CD14-positive monocyte (primary cell): Measurements from ENCODE around the gene HEBP1. TPM values are rescaled to one million over a fixed set of nuclear protein-coding genes. Genes with fewer than 3 reads are reported as not detected.
A peak's percentile ranks its signal among the peaks of the same experiment; 100 is the strongest.

Experiments
- DNase-seq, 3 donors: peaks; one replicate each; pipeline ENCODE4 v3.0.0-alpha.2; 2011 to 2022
- H2AFZ ChIP-seq: 2 replicates; pipeline ENCODE4 v1.6.0; 2012; ENCODE audit warnings: mild to moderate bottlenecking, low read depth, low read length, inconsistent platforms; ENCODE audit not compliant: insufficient read depth, poor library complexity, severe bottlenecking
- H3K27ac ChIP-seq, 2 donors: 1 replicate in 1 of 2; 2 replicates in 1 of 2; pipeline ENCODE4 v1.5.1; 2012 to 2013; ENCODE audit warnings: low read length in 2 of 2, control low read depth in 1 of 2, inconsistent platforms in 1 of 2, low read depth in 1 of 2, mild to moderate bottlenecking in 1 of 2
- H3K27me3 ChIP-seq, 2 donors: one replicate each; pipeline versions ENCODE4 v1.6.0 to v1.6.1; 2011 to 2013; ENCODE audit warnings: low read length in 2 of 2; ENCODE audit not compliant: control insufficient read depth in 2 of 2, insufficient read depth in 2 of 2
- H3K36me3 ChIP-seq, 2 donors: replicated peaks in 1 of 2; 1 replicate in 1 of 2; 2 replicates in 1 of 2; pipeline versions ENCODE4 v1.5.1 to v1.6.1; 2012 to 2013; ENCODE audit warnings: low read length in 2 of 2, control low read depth in 1 of 2, inconsistent platforms in 1 of 2, mild to moderate bottlenecking in 1 of 2; ENCODE audit not compliant: insufficient read depth in 2 of 2, control insufficient read depth in 1 of 2
- H3K4me1 ChIP-seq, 2 donors: 1 replicate in 1 of 2; 2 replicates in 1 of 2; pipeline versions ENCODE4 v1.5.1 to v1.6.1; 2012 to 2013; ENCODE audit warnings: low read length in 2 of 2, control low read depth in 1 of 2, inconsistent platforms in 1 of 2, mild to moderate bottlenecking in 1 of 2, moderate library complexity in 1 of 2; ENCODE audit not compliant: insufficient read depth in 2 of 2, control insufficient read depth in 1 of 2
- H3K4me2 ChIP-seq: replicated peaks from 2 replicates; pipeline ENCODE3; 2012; ENCODE audit warnings: low read length, moderate library complexity, mild to moderate bottlenecking; ENCODE audit not compliant: poor library complexity, severe bottlenecking; ENCODE audit errors: extremely low read depth
- H3K4me3 ChIP-seq, 3 experiments: fragments of 200-600 bp in 1 of 3; sonication (generic) in 1 of 3; replicated peaks in 1 of 3; 1 replicate in 2 of 3; 2 replicates in 1 of 3; pipeline ENCODE4 v1.5.1; 2011 to 2013; ENCODE audit warnings: low read length in 3 of 3, mild to moderate bottlenecking in 3 of 3, control low read depth in 2 of 3, low read depth in 2 of 3, inconsistent platforms in 1 of 3, moderate library complexity in 1 of 3
- H3K79me2 ChIP-seq: 2 replicates; pipeline ENCODE4 v1.6.0; 2012; ENCODE audit warnings: mild to moderate bottlenecking, control low read depth, inconsistent platforms, low read length, moderate library complexity; ENCODE audit not compliant: insufficient read depth
- H3K9ac ChIP-seq: 2 replicates; pipeline ENCODE4 v1.6.0; 2017; ENCODE audit warnings: low read length, mild to moderate bottlenecking; ENCODE audit not compliant: insufficient read depth, poor library complexity, severe bottlenecking
- H3K9me3 ChIP-seq, 2 donors: replicated peaks in 1 of 2; 1 replicate in 1 of 2; 2 replicates in 1 of 2; pipeline versions ENCODE4 v1.5.1 to v1.6.1; 2012 to 2013; ENCODE audit warnings: low read length in 2 of 2, control low read depth in 1 of 2; ENCODE audit not compliant: control insufficient read depth in 1 of 2, insufficient read depth in 1 of 2
- H4K20me1 ChIP-seq: 2 replicates; pipeline ENCODE4 v1.6.0; 2012; ENCODE audit warnings: mild to moderate bottlenecking, low read length, control low read depth, moderate library complexity; ENCODE audit not compliant: insufficient read depth
- H3K27ac Mint-ChIP-seq, 7 donors: one replicate each; pipeline ENCODE4 v1.8.0; 2020; ENCODE audit warnings: mild to moderate bottlenecking in 7 of 7, mixed read lengths in 7 of 7, moderate library complexity in 6 of 7, inconsistent platforms in 2 of 7
- H3K27me3 Mint-ChIP-seq, 3 donors: one replicate each; pipeline ENCODE4 v1.8.0; 2021 to 2022; ENCODE audit warnings: low read depth in 3 of 3, mild to moderate bottlenecking in 3 of 3, mixed read lengths in 3 of 3, moderate library complexity in 3 of 3, inconsistent platforms in 1 of 3
- H3K36me3 Mint-ChIP-seq, 2 donors: one replicate each; pipeline ENCODE4 v1.8.0; 2020; ENCODE audit warnings: mixed read lengths in 2 of 2, inconsistent platforms in 1 of 2, mild to moderate bottlenecking in 1 of 2
- H3K4me1 Mint-ChIP-seq: one replicate; pipeline ENCODE4 v1.8.0; 2020; ENCODE audit warnings: mild to moderate bottlenecking, mixed read lengths
- H3K4me3 Mint-ChIP-seq, 2 donors: one replicate each; pipeline ENCODE4 v1.8.0; 2020; ENCODE audit warnings: mild to moderate bottlenecking in 2 of 2, mixed read lengths in 2 of 2, moderate library complexity in 1 of 2
- H3K9me3 Mint-ChIP-seq, 7 donors: one replicate each; pipeline ENCODE4 v1.8.0; 2020 to 2022; ENCODE audit warnings: mixed read lengths in 7 of 7, mild to moderate bottlenecking in 6 of 7, moderate library complexity in 6 of 7, inconsistent platforms in 2 of 7
- WGBS: methylation state at CpG from one replicate; pipeline ENCODE4 v1.1.5; 2013; ENCODE audit warnings: missing lambda C conversion rate; ENCODE audit not compliant: insufficient coverage; 5-methylcytosine and 5-hydroxymethylcytosine counted together
- intact Hi-C, 2 donors: fragments of 100-400 bp; cut with micrococcal nuclease; formaldehyde crosslinking; loops; one replicate each; pipeline versions ENCODE4 v1.15.0 to v1.15.1; 2023
- polyA plus RNA-seq, 3 donors: library from polyadenylated mRNA; depleted of rRNA in 1 of 3; unstranded in 2 of 3; stranded (reverse) in 1 of 3; fragments of 300-500 nt in 2 of 3; fragments of >200 nt in 1 of 3; fragmentation: Illumina TruSeq in 2 of 3; gene quantifications; 1 replicate in 2 of 3; 2 replicates in 1 of 3; pipeline ENCODE4 v1.2.3, GENCODE V29; 2012 to 2021
- TF ChIP-seq, protein P1 (sequence below): fragments of 200-600 bp; IDR thresholded peaks from one replicate; pipeline ENCODE4 v1.8.0; 2022; ENCODE audit warnings: antibody characterized with exemption, mild to moderate bottlenecking

HEBP1 gene
- polyA plus RNA-seq, 3 donors, result 33.4 to 89.3 (median 71.3) TPM

DNA sequence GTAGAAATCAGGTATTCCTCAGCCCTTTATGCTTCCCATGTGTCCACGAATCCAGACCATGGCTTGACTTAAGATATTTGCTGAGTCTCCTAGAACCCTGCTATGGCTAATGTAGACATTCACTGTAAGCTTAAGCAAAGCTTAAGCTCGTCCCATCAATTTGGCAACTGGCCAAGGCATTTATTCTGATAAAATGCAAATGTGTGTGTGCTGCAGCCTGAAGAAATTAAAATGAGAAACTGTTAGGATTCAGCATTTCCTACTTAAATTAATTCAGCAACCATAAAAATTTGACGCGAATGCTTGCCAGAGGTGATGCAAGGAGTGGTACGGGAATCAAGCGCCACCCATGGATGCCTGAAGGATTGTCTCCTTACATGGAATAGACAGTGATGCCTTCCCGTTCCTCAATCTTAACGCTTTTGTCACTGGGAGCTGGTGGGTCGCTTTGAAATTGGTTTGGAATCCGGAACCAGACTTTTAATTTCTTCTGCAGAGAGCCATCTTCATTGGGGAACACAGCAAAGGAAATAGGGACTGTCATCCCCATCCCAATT, 13.2 kb downstream of the HEBP1 start:
- no peak overlapping the region for H3K4me2 ChIP-seq
- H3K27me3 ChIP-seq, result no peaks in the 10 kb centered on the region
- H2AFZ ChIP-seq, result no peak overlapping the region
- no peaks in the 10 kb centered on the region for H4K20me1 ChIP-seq
- H3K9ac ChIP-seq, result no peak overlapping the region
- H3K27ac Mint-ChIP-seq, result no peak overlapping the region
- 98% methylated on average over 9 of the region's 10 CpGs for WGBS
- no peaks in the 10 kb centered on the region for H3K9me3 Mint-ChIP-seq
- no peaks in the 10 kb centered on the region for H3K9me3 ChIP-seq
- peaks cover 49 to 71% of the 10 kb centered on the region in 2 donors for H3K36me3 ChIP-seq
- peaks cover 8 to 10% of the 10 kb centered on the region in 2 donors for H3K4me1 ChIP-seq
- H3K27ac ChIP-seq, result no peak overlapping the region
- H3K4me3 ChIP-seq, result no peak overlapping the region
- H3K4me3 Mint-ChIP-seq, result no peak overlapping the region
- peaks cover 12% of the 10 kb centered on the region for H3K4me1 Mint-ChIP-seq
- no peak for DNase-seq
- H3K36me3 Mint-ChIP-seq, result peaks cover 52 to 66% of the 10 kb centered on the region in 2 donors
- peaks cover 0 to 1% (median 0%) of the 10 kb centered on the region in 3 donors for H3K27me3 Mint-ChIP-seq
- H3K79me2 ChIP-seq, result peaks cover 12% of the 10 kb centered on the region
- intact Hi-C loops, result loop anchor here in 1 of 2 donors (5.0 to 10.0 kb wide), 2 partner anchors 72 to 225 kb away; no protein-coding TSS in a partner anchor
- TF ChIP-seq, protein P1, sequence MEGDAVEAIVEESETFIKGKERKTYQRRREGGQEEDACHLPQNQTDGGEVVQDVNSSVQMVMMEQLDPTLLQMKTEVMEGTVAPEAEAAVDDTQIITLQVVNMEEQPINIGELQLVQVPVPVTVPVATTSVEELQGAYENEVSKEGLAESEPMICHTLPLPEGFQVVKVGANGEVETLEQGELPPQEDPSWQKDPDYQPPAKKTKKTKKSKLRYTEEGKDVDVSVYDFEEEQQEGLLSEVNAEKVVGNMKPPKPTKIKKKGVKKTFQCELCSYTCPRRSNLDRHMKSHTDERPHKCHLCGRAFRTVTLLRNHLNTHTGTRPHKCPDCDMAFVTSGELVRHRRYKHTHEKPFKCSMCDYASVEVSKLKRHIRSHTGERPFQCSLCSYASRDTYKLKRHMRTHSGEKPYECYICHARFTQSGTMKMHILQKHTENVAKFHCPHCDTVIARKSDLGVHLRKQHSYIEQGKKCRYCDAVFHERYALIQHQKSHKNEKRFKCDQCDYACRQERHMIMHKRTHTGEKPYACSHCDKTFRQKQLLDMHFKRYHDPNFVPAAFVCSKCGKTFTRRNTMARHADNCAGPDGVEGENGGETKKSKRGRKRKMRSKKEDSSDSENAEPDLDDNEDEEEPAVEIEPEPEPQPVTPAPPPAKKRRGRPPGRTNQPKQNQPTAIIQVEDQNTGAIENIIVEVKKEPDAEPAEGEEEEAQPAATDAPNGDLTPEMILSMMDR, result no peak

- peaks cover 0 to 1% (median 0%) of the 10 kb centered on the region in 3 donors for H3K27me3 Mint-ChIP-seq
Observed at GRCh38 chr12:12985817-12986408, 14.2 kb downstream of the HEBP1 start.

More at GRCh38 chr12:12985817-12986408, 14.2 kb downstream of the HEBP1 start:
- H4K20me1 ChIP-seq, result no peaks in the 10 kb centered on the region
- no peak overlapping the region for H3K27ac ChIP-seq
- no peak overlapping the region for H3K4me3 ChIP-seq
- H3K27me3 ChIP-seq, result no peaks in the 10 kb centered on the region
- peaks cover 0 to under 1% of the 10 kb centered on the region in 2 donors for H3K4me1 ChIP-seq
- H3K36me3 Mint-ChIP-seq, result peaks cover 52 to 66% of the 10 kb centered on the region in 2 donors
- TF ChIP-seq, protein P1, result peak; percentile 83
- H3K27ac Mint-ChIP-seq, result peak overlapping the region in 1 of 7 donors; percentile 10
- DNase-seq, result peak; percentile 21 to 36 (median 32)
- H3K36me3 ChIP-seq, result peaks cover 56 to 80% of the 10 kb centered on the region in 2 donors
- no peak overlapping the region for H3K4me3 Mint-ChIP-seq
- H3K9ac ChIP-seq, result no peak overlapping the region
- peaks cover 2% of the 10 kb centered on the region for H3K79me2 ChIP-seq
- no peaks in the 10 kb centered on the region for H3K9me3 ChIP-seq
- WGBS, result 76% methylated on average over 3 of the region's 4 CpGs
- peaks cover 4% of the 10 kb centered on the region for H3K4me1 Mint-ChIP-seq
- H2AFZ ChIP-seq, result no peak overlapping the region
- no peaks in the 10 kb centered on the region for H3K9me3 Mint-ChIP-seq
- H3K4me2 ChIP-seq, result no peak overlapping the region
- intact Hi-C loops, result loop anchor here in 1 of 2 donors (5.0 to 10.0 kb wide), 2 partner anchors 71 to 226 kb away; no protein-coding TSS in a partner anchor
